ENCODE measurements around the gene NUDT4. TPM values are rescaled to one million over a fixed set of nuclear protein-coding genes. Genes with fewer than 3 reads are reported as not detected.
A peak's percentile ranks its signal among the peaks of the same experiment; 100 is the strongest.

NUDT4 gene
- total and polyA plus RNA-seq, 10 of the 15 experiments (the other 5 are each of a cell fraction or from before 2014, with no cell fraction given): 26.6 to 91.6 (median 63.1) TPM

- peak; percentile 35 for ATAC-seq
- BruUV-seq (replicated peaks): no TSS peak
- H4K20me1 ChIP-seq (ENCODE audit: control insufficient read depth, insufficient read depth): peaks cover 3% of the 10 kb centered on the region; the same call in 1 of the 2 replicates
These were observed 48.7 kb downstream of the NUDT4 start for GRCh38 chr12:93426412-93426805.

GRCh38 chr12:93427779-93428564 lies 50.2 kb downstream of the NUDT4 start:
- intact Hi-C loops (cut with micrococcal nuclease; ENCODE audit: unreplicated experiment): no loop called here
- no peak for ATAC-seq
- H3K4me3 ChIP-seq: no peak overlapping the region
- H3K79me2 ChIP-seq (ENCODE audit: control insufficient read depth, insufficient read depth, low read length): peaks cover 97% of the 10 kb centered on the region
- H3K4me2 ChIP-seq (ENCODE audit: control insufficient read depth, insufficient read depth): peak overlapping the region; percentile 54
- in situ Hi-C loops (cut with MboI): no loop called here
- H3K36me3 ChIP-seq (ENCODE audit: control insufficient read depth in 2 of 2, insufficient read depth in 2 of 2, low read length in 1 of 2): 0 out of 4 replicates have a peak, but pooled peaks cover 0 to 2% of the 10 kb centered on the region in 2 experiments
- BruUV-seq (replicated peaks): no TSS peak
- peaks cover under 1% of the 10 kb centered on the region; the same call in 1 of the 2 replicates for H4K20me1 ChIP-seq (ENCODE audit: control insufficient read depth, insufficient read depth)
- ChIA-PET SMC1A (ENCODE audit: uncharacterized antibody, unreplicated experiment) (interaction anchor here (0.8 to 1.4 kb wide), 4 partner anchors 8 to 10 kb away, joined by 3 to 12 read pairs (median 6); no protein-coding TSS in a partner anchor), POLR2A (interaction anchor here (0.8 to 1.2 kb wide), 5 partner anchors 8 to 13 kb away, joined by 3 to 5 read pairs (median 3); no protein-coding TSS in a partner anchor), RAD21 (ENCODE audit: unreplicated experiment) (interaction anchor here (0.8 to 1.3 kb wide), 4 partner anchors 8 to 673 kb away, joined by 3 to 5 read pairs (median 4); no protein-coding TSS in a partner anchor), CTCF (interaction anchor here (0.6 to 2.5 kb wide), 9 partner anchors 8 to 674 kb away, joined by 3 to 36 read pairs (median 4); partner anchors contain the start of gene UBE2N)
- H3K27ac ChIP-seq (ENCODE audit: control insufficient read depth, insufficient read depth): no peak overlapping the region
- H3K9me3 ChIP-seq (replicated peaks; ENCODE audit: control insufficient read depth, insufficient read depth, low read length): no peaks in the 10 kb centered on the region; the same call in 2 of the 3 replicates
- FAIRE-seq: no peak
- H3K9ac ChIP-seq (ENCODE audit: control insufficient read depth, insufficient read depth, low read length): no peak overlapping the region
- 54% methylated on average over 5 of the region's 5 CpGs for WGBS (ENCODE audit: insufficient coverage, insufficient replicate concordance, low lambda C conversion rate, missing lambda C conversion rate)
- DNase-seq (ENCODE audit: low read depth, low spot score): no peak
- no peak overlapping the region for H2AFZ ChIP-seq (ENCODE audit: control insufficient read depth, low read depth, low read length)
- H3K4me1 ChIP-seq (ENCODE audit: control insufficient read depth, insufficient read depth, low read length): peaks cover 72% of the 10 kb centered on the region
- no peaks in the 10 kb centered on the region for H3K27me3 ChIP-seq (replicated peaks in 1 of 2; ENCODE audit: control insufficient read depth in 2 of 2, insufficient read depth in 2 of 2, low read length in 1 of 2)
- TF ChIP-seq RUNX3 (IDR thresholded peaks at IDR 0.05; ENCODE audit: low read length): no peak
- no peak for TF ChIP-seq JUNB (IDR thresholded peaks at IDR 0.05)
- TF ChIP-seq CREB1 (IDR thresholded peaks at IDR 0.05; ENCODE audit: low read depth): no peak
- TF ChIP-seq, protein P1, sequence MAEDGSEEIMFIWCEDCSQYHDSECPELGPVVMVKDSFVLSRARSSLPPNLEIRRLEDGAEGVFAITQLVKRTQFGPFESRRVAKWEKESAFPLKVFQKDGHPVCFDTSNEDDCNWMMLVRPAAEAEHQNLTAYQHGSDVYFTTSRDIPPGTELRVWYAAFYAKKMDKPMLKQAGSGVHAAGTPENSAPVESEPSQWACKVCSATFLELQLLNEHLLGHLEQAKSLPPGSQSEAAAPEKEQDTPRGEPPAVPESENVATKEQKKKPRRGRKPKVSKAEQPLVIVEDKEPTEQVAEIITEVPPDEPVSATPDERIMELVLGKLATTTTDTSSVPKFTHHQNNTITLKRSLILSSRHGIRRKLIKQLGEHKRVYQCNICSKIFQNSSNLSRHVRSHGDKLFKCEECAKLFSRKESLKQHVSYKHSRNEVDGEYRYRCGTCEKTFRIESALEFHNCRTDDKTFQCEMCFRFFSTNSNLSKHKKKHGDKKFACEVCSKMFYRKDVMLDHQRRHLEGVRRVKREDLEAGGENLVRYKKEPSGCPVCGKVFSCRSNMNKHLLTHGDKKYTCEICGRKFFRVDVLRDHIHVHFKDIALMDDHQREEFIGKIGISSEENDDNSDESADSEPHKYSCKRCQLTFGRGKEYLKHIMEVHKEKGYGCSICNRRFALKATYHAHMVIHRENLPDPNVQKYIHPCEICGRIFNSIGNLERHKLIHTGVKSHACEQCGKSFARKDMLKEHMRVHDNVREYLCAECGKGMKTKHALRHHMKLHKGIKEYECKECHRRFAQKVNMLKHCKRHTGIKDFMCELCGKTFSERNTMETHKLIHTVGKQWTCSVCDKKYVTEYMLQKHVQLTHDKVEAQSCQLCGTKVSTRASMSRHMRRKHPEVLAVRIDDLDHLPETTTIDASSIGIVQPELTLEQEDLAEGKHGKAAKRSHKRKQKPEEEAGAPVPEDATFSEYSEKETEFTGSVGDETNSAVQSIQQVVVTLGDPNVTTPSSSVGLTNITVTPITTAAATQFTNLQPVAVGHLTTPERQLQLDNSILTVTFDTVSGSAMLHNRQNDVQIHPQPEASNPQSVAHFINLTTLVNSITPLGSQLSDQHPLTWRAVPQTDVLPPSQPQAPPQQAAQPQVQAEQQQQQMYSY (CRISPR knock-in tag; IDR thresholded peaks at IDR 0.05): no peak
- no peak for TF ChIP-seq KAT2A (conservative IDR thresholded peaks at IDR 0.05; ENCODE audit: control insufficient read depth, low read depth, low read length)
- TF ChIP-seq CEBPB (IDR thresholded peaks at IDR 0.05; ENCODE audit: borderline replicate concordance in 1 of 2, low read depth in 2 of 2, low read length in 2 of 2): no peak

More at GRCh38 chr12:93426412-93426805, 48.7 kb downstream of the NUDT4 start:
- no peaks in the 10 kb centered on the region for H3K9me3 ChIP-seq (replicated peaks; ENCODE audit: control insufficient read depth, insufficient read depth, low read length)
- 0% methylated on average over 1 of the region's 1 CpG for WGBS (ENCODE audit: insufficient coverage, insufficient replicate concordance, low lambda C conversion rate, missing lambda C conversion rate)
- H3K27me3 ChIP-seq (replicated peaks in 1 of 2; ENCODE audit: control insufficient read depth in 2 of 2, insufficient read depth in 2 of 2, low read length in 1 of 2): no peaks in the 10 kb centered on the region
- H3K79me2 ChIP-seq (ENCODE audit: control insufficient read depth, insufficient read depth, low read length): peaks cover 98% of the 10 kb centered on the region
- ChIA-PET CTCF (interaction anchor here (0.6 to 8.3 kb wide), 4 partner anchors 9 to 85 kb away, joined by 3 to 163 read pairs (median 10); no protein-coding TSS in a partner anchor), POLR2A (interaction anchor here (0.6 to 5.7 kb wide), 7 partner anchors 9 to 1254 kb away, joined by 3 to 65 read pairs (median 4); no protein-coding TSS in a partner anchor), SMC1A (ENCODE audit: uncharacterized antibody, unreplicated experiment) (interaction anchor here (0.6 to 5.7 kb wide), 16 partner anchors 10 to 452 kb away, joined by 3 to 76 read pairs (median 4); partner anchors contain the start of gene MRPL42), RAD21 (ENCODE audit: unreplicated experiment) (interaction anchor here (0.6 to 8.5 kb wide), 11 partner anchors 11 to 677 kb away, joined by 3 to 145 read pairs (median 3); no protein-coding TSS in a partner anchor)
- in situ Hi-C loops (cut with MboI): no loop called here
- peak overlapping the region; percentile 69 for H3K27ac ChIP-seq (ENCODE audit: control insufficient read depth, insufficient read depth)
- peak overlapping the region; percentile 53 for H3K4me3 ChIP-seq
- H2AFZ ChIP-seq (ENCODE audit: control insufficient read depth, low read depth, low read length): no peak overlapping the region
- TF ChIP-seq MTA3 (IDR thresholded peaks at IDR 0.05; ENCODE audit: borderline replicate concordance, low read length) (no peak), SRF (IDR thresholded peaks at IDR 0.05; ENCODE audit: low read depth in 2 of 2, low read length in 2 of 2) (no peak), MEF2A (IDR thresholded peaks at IDR 0.05; ENCODE audit: insufficient read depth, low read depth, low read length) (0 out of 2 replicates have a peak, but pooled peaks have one; percentile 39), ZNF274 (IDR thresholded peaks at IDR 0.05; ENCODE audit: insufficient read depth, insufficient read length) (no peak), CHD4 (IDR thresholded peaks at IDR 0.05) (no peak), RUNX3 (IDR thresholded peaks at IDR 0.05; ENCODE audit: low read length) (0 out of 2 replicates have a peak, but pooled peaks have one; percentile 22), HDGF (IDR thresholded peaks at IDR 0.05) (no peak), JUNB (IDR thresholded peaks at IDR 0.05) (peak; percentile 27; the same call in 1 of the 2 replicates)
- H3K36me3 ChIP-seq (ENCODE audit: control insufficient read depth in 2 of 2, insufficient read depth in 2 of 2, low read length in 1 of 2): peaks cover 0 to 2% of the 10 kb centered on the region in 2 experiments; a peak in 1 of 4 replicates
- H3K4me2 ChIP-seq (ENCODE audit: control insufficient read depth, insufficient read depth): peak overlapping the region; percentile 83
- FAIRE-seq (no peak), DNase-seq (ENCODE audit: low read depth, low spot score) (no peak)
- intact Hi-C loops (cut with micrococcal nuclease; ENCODE audit: unreplicated experiment): no loop called here
- peaks cover 82% of the 10 kb centered on the region for H3K4me1 ChIP-seq (ENCODE audit: control insufficient read depth, insufficient read depth, low read length)
- H3K9ac ChIP-seq (ENCODE audit: control insufficient read depth, insufficient read depth, low read length): no peak overlapping the region

Data from GM12878 (cell line).